Neural progenitor cell (in vitro differentiated cells): Measurements from ENCODE around the gene GTF2F2.

Experiments
- EZH2 ChIP-seq: fragments of 200-600 bp; sonication (generic); IDR thresholded peaks from 2 replicates; pipeline ENCODE4 v1.6.1; 2017; ENCODE audit warnings: antibody characterized with exemption, mild to moderate bottlenecking, moderate library complexity
- TF ChIP-seq, protein P1 (sequence below): fragments of 200-600 bp; sonication (generic); IDR thresholded peaks from 2 replicates; pipeline ENCODE4 v1.5.1; 2017; ENCODE audit warnings: antibody characterized with exemption, mild to moderate bottlenecking

DNA sequence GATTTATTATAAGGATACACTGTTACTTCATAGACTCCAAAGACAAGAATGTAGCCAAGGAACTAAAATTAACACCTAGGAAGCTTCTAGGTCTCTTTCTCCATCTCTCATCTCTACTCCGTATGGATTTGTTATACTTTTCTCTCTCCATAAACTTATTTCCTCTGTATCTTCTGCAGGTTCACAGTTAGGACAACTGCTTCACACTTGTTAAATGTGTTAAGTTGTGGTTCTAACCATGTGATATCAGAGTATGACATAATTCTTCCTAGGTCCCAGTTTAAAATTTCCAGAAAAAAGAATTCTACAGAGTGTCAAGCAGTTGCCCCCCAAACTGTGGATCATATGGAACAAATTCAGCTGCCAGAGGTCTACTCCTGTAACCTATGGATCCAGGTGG, 42.3 kb upstream of the GTF2F2 start:
- TF ChIP-seq, protein P1, sequence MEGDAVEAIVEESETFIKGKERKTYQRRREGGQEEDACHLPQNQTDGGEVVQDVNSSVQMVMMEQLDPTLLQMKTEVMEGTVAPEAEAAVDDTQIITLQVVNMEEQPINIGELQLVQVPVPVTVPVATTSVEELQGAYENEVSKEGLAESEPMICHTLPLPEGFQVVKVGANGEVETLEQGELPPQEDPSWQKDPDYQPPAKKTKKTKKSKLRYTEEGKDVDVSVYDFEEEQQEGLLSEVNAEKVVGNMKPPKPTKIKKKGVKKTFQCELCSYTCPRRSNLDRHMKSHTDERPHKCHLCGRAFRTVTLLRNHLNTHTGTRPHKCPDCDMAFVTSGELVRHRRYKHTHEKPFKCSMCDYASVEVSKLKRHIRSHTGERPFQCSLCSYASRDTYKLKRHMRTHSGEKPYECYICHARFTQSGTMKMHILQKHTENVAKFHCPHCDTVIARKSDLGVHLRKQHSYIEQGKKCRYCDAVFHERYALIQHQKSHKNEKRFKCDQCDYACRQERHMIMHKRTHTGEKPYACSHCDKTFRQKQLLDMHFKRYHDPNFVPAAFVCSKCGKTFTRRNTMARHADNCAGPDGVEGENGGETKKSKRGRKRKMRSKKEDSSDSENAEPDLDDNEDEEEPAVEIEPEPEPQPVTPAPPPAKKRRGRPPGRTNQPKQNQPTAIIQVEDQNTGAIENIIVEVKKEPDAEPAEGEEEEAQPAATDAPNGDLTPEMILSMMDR = no peak
- no peak for TF ChIP-seq EZH2
